ENCODE measurements around the gene NAPG.
"Not testable (repeated sequence)": the region's sequence is repeated elsewhere in the genome, so short reads cannot be mapped to it uniquely, and the experiment has no call there.

DNA sequence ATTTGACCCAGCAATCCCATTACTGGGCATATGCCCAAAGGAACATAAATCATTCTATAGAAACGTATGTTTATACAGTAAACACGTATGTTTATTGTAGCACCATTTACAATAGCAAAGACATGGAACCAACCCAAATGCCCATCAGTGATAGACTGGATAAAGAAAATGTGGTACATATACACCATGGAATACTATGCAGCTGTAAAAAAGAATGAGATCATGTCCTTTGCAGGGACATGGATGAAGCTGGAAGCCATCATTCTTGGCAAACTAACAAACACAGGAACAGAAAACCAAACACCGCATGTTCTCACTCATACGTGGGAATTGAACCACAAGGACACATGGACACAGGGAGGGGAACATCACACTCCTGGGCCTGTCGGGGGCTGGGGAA lies 13.3 kb downstream of the NAPG start:
- TF ChIP-seq, protein P1, sequence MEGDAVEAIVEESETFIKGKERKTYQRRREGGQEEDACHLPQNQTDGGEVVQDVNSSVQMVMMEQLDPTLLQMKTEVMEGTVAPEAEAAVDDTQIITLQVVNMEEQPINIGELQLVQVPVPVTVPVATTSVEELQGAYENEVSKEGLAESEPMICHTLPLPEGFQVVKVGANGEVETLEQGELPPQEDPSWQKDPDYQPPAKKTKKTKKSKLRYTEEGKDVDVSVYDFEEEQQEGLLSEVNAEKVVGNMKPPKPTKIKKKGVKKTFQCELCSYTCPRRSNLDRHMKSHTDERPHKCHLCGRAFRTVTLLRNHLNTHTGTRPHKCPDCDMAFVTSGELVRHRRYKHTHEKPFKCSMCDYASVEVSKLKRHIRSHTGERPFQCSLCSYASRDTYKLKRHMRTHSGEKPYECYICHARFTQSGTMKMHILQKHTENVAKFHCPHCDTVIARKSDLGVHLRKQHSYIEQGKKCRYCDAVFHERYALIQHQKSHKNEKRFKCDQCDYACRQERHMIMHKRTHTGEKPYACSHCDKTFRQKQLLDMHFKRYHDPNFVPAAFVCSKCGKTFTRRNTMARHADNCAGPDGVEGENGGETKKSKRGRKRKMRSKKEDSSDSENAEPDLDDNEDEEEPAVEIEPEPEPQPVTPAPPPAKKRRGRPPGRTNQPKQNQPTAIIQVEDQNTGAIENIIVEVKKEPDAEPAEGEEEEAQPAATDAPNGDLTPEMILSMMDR (IDR thresholded peaks at IDR 0.05; ENCODE audit: low read depth, low read length), result not testable (repeated sequence)
- TF ChIP-seq POLR2A (IDR thresholded peaks at IDR 0.05; ENCODE audit: extremely low read depth, insufficient read length), result not testable (repeated sequence)
